Activated CD4-positive, CD25-positive, alpha-beta regulatory T cell (primary cell): Measurements from ENCODE around the gene TICAM2.
"Not testable (repeated sequence)": the region's sequence is repeated elsewhere in the genome, so short reads cannot be mapped to it uniquely, and the experiment has no call there.

Experiments
- DNase-seq, 4 experiments: peaks; one replicate each; lab custom pipeline; 2025; lab: John Stamatoyannopoulos, UW

Gene TICAM2

GRCh38 chr5:115601701-115602590 is at the start of gene TICAM2:
Gene TICAM2, minus strand, starts transcription at chr5:115602479. Its CDS starts 21,223 bp downstream, at chr5:115581256.
- peak; percentile 16 to 32 (median 28) for DNase-seq

GRCh38 chr5:115649541-115649940 is 47.3 kb upstream of the TICAM2 start:
- DNase-seq = no peak

GRCh38 chr5:115648056-115648455 is 45.8 kb upstream of the TICAM2 start:
- no peak for DNase-seq

- DNase-seq = not testable (repeated sequence)
These were observed 43.1 kb upstream of the TICAM2 start for GRCh38 chr5:115645386-115645785.

- DNase-seq = no peak
These were observed 41.8 kb upstream of the TICAM2 start for GRCh38 chr5:115644046-115644445.

- no peak for DNase-seq
These were observed 39.7 kb upstream of the TICAM2 start for GRCh38 chr5:115641948-115642347.

- no peak for DNase-seq
These were observed 38.0 kb upstream of the TICAM2 start for GRCh38 chr5:115640274-115640673.

GRCh38 chr5:115639377-115639776 is 37.1 kb upstream of the TICAM2 start:
- no peak for DNase-seq

GRCh38 chr5:115637507-115637906 is 35.2 kb upstream of the TICAM2 start:
- no peak for DNase-seq

GRCh38 chr5:115636008-115636407 is 33.7 kb upstream of the TICAM2 start:
- no peak for DNase-seq

GRCh38 chr5:115634343-115635132 is 32.3 kb upstream of the TICAM2 start:
- DNase-seq = peak; percentile 58 to 77 (median 65)

GRCh38 chr5:115629903-115630302 is 27.6 kb upstream of the TICAM2 start:
- no peak for DNase-seq

GRCh38 chr5:115627295-115627865 is 25.1 kb upstream of the TICAM2 start:
- DNase-seq = no peak

GRCh38 chr5:115626445-115626823 is 24.2 kb upstream of the TICAM2 start:
- no peak for DNase-seq

- DNase-seq = peak; percentile 98 to 99 (median 99)
These were observed 23.5 kb upstream of the TICAM2 start, which contains the start of gene TMED7 for GRCh38 chr5:115625579-115626444. Gene TMED7, minus strand, starts transcription at chr5:115626036. Its CDS starts 244 bp downstream, at chr5:115625792.

- DNase-seq = no peak
These were observed 22.7 kb upstream of the TICAM2 start for GRCh38 chr5:115624994-115625393.

GRCh38 chr5:115623658-115624057 is 21.4 kb upstream of the TICAM2 start:
- no peak for DNase-seq

GRCh38 chr5:115621365-115621900 is 19.2 kb upstream of the TICAM2 start:
- DNase-seq = no peak

GRCh38 chr5:115616892-115617291 is 14.6 kb upstream of the TICAM2 start:
- DNase-seq = no peak

GRCh38 chr5:115616472-115616871 is 14.2 kb upstream of the TICAM2 start:
- DNase-seq = no peak

- no peak for DNase-seq
These were observed 9.6 kb upstream of the TICAM2 start for GRCh38 chr5:115611873-115612272.
